K562 (cell line): ENCODE results near the gene ZNF547. TPM values are rescaled to one million over a fixed set of nuclear protein-coding genes. Genes with fewer than 3 reads are reported as not detected.

ENCODE experiments used
- ATAC-seq: fragments of 200-7000 bp; cut with Tn5 transposase; 3 replicates; pipeline ENCODE4 v1.9.1; 2020; ENCODE audit warnings: moderate library complexity
- BruUV-seq: library from RNA; stranded (reverse); fragments of 400-500 nt; replicated peaks from 2 replicates; lab custom pipeline; 2021; lab: Mats Ljungman, UMichigan
- CTCF ChIA-PET: fragments of 300-600 bp; formaldehyde crosslinking; extraction: SDS; loops from one replicate; lab custom pipeline; 2021; ENCODE audit warnings: low intra/inter-chr PET ratio; lab: Yijun Ruan, JAX
- POLR2A ChIA-PET: fragments of 300-600, 350-650 bp; sonication (Branson Sonifier 250); formaldehyde crosslinking; extraction: SDS; loops from one replicate; lab custom pipeline; 2021; ENCODE audit warnings: antibody characterized with exemption, inconsistent platforms; lab: Yijun Ruan, JAX
- DNase-seq, 4 experiments: peaks; one replicate each; pipeline versions ENCODE4 v3.0.0 to v3.0.0-alpha.2; 2011 to 2018; ENCODE audit warnings: low spot score in 3 of 4, mixed read lengths in 3 of 4; ENCODE audit errors: extremely low read depth in 1 of 4
- FAIRE-seq: peaks from 2 replicates; lab custom pipeline; 2011; peaks lifted over from hg19 to GRCh38; lab: Jason Lieb, UNC
- H2AFZ ChIP-seq: 2 replicates; pipeline ENCODE4 v1.6.0; 2011; ENCODE audit warnings: low read depth, low read length, control low read depth, inconsistent platforms
- H3K27ac ChIP-seq: fragments of 200-600 bp; 3 replicates; pipeline ENCODE4 v1.8.0; 2011; ENCODE audit warnings: low read depth, mild to moderate bottlenecking, control low read depth, inconsistent platforms, low read length, moderate library complexity, mixed read lengths; ENCODE audit errors: extremely low read depth
- H3K27me3 ChIP-seq, 2 experiments: fragments of 300-600 bp in 1 of 2; 2 replicates in 1 of 2; 3 replicates in 1 of 2; pipeline versions ENCODE4 v1.6.0 to v1.8.0; 2011; ENCODE audit warnings: inconsistent platforms in 2 of 2, low read length in 2 of 2, mild to moderate bottlenecking in 1 of 2, mixed read lengths in 1 of 2, moderate library complexity in 1 of 2; ENCODE audit not compliant: control insufficient read depth in 2 of 2, insufficient read depth in 2 of 2
- H3K36me3 ChIP-seq: fragments of 300-600 bp; 3 replicates; pipeline ENCODE4 v1.8.0; 2011; ENCODE audit warnings: mild to moderate bottlenecking, low read length, inconsistent platforms; ENCODE audit not compliant: control insufficient read depth, insufficient read depth
- H3K4me1 ChIP-seq, 2 experiments: fragments of 200-600 bp in 1 of 2; replicated peaks in 1 of 2; 2 replicates in 1 of 2; 3 replicates in 1 of 2; pipeline versions ENCODE4 v1.5.1 to v1.8.0; 2011; ENCODE audit warnings: inconsistent platforms in 2 of 2, low read length in 2 of 2, mild to moderate bottlenecking in 1 of 2, mixed read lengths in 1 of 2, moderate library complexity in 1 of 2; ENCODE audit not compliant: control insufficient read depth in 2 of 2, insufficient read depth in 2 of 2
- H3K4me2 ChIP-seq: 2 replicates; pipeline ENCODE4 v1.6.1; 2011; ENCODE audit warnings: low read length, control low read depth, inconsistent platforms, mixed read lengths; ENCODE audit not compliant: insufficient read depth
- H3K4me3 ChIP-seq: fragments of 200-600 bp; sonication (generic), shearing (Covaris generic); 2 replicates; pipeline ENCODE4 v1.5.1; 2016; ENCODE audit warnings: control low read depth, inconsistent platforms
- H3K79me2 ChIP-seq: fragments of 200-600 bp; 3 replicates; pipeline ENCODE4 v1.8.0; 2011; ENCODE audit warnings: low read length, inconsistent platforms; ENCODE audit not compliant: control insufficient read depth, insufficient read depth
- H3K9ac ChIP-seq, 2 experiments: 2 replicates each; pipeline versions ENCODE4 v1.6.0 to v1.6.1; 2011; ENCODE audit warnings: low read depth in 2 of 2, low read length in 2 of 2, control low read depth in 1 of 2, inconsistent platforms in 1 of 2, mild to moderate bottlenecking in 1 of 2, mixed read lengths in 1 of 2; ENCODE audit not compliant: insufficient read depth in 1 of 2
- H3K9me1 ChIP-seq: one replicate; pipeline ENCODE4 v1.6.0; 2011; ENCODE audit warnings: inconsistent platforms, mild to moderate bottlenecking, low read length, moderate library complexity; ENCODE audit not compliant: control insufficient read depth, insufficient read depth
- H3K9me3 ChIP-seq: replicated peaks from 2 replicates; pipeline ENCODE4 v1.5.1; 2011; ENCODE audit warnings: low read depth, low read length, inconsistent platforms; ENCODE audit not compliant: control insufficient read depth, insufficient read depth
- H4K20me1 ChIP-seq: replicated peaks from 2 replicates; pipeline ENCODE4 v1.6.1; 2011; ENCODE audit warnings: low read length, inconsistent platforms, mixed read lengths; ENCODE audit not compliant: control insufficient read depth, insufficient read depth
- ILK ChIP-seq: fragments of 450-650 bp; IDR thresholded peaks from 2 replicates; pipeline ENCODE4 v1.6.1; 2016; ENCODE audit warnings: missing genetic modification characterization, low read depth, mild to moderate bottlenecking, missing compliant biosample characterization, moderate library complexity, borderline replicate concordance
- MAZ ChIP-seq, 2 experiments: fragments of 450-650 bp in 1 of 2; sonication (generic) in 1 of 2; formaldehyde crosslinking; IDR thresholded peaks in 1 of 2; conservative IDR thresholded peaks in 1 of 2; 2 replicates each; pipeline versions ENCODE4 v1.4.0 to v1.5.0; 2020; ENCODE audit warnings: mild to moderate bottlenecking in 1 of 2, missing genetic modification reagents in 1 of 2
- SRSF9 ChIP-seq: fragments of 200-400 bp; formaldehyde crosslinking; IDR thresholded peaks from 2 replicates; pipeline ENCODE4 v1.6.1; 2017; ENCODE audit warnings: low read depth, low read length, borderline replicate concordance
- TAF9B ChIP-seq: fragments of 450-650 bp; IDR thresholded peaks from 2 replicates; pipeline ENCODE4 v1.6.1; 2018; ENCODE audit warnings: mild to moderate bottlenecking; ENCODE audit not compliant: partially characterized antibody
- TBP ChIP-seq: optimal IDR thresholded peaks from 2 replicates; pipeline ENCODE3; 2011; ENCODE audit warnings: low read depth, low read length, improper control_type of control experiment
- TCFL5 ChIP-seq: fragments of 250-450 bp; sonication (Bioruptor Pico); conservative IDR thresholded peaks from 2 replicates; pipeline ENCODE4 v1.6.1; 2021; ENCODE audit warnings: mild to moderate bottlenecking, moderate library complexity, matching md5 sums
- ZBTB11 ChIP-seq, 3 experiments: fragments of 200-800 bp in 1 of 3; fragments of 250-450 bp in 1 of 3; fragments of 450-650 bp in 1 of 3; sonication (Bioruptor Pico) in 1 of 3; sonication (Bioruptor generic) in 1 of 3; formaldehyde crosslinking in 1 of 3; IDR thresholded peaks; 2 replicates each; pipeline versions ENCODE4 v1.6.1 to v1.8.0; 2016 to 2022; ENCODE audit warnings: mild to moderate bottlenecking in 2 of 3, missing genetic modification characterization in 2 of 3, missing compliant biosample characterization in 1 of 3, moderate library complexity in 1 of 3
- ZFP36 ChIP-seq: fragments of 150-350 bp; IDR thresholded peaks from 2 replicates; pipeline ENCODE4 v1.6.1; 2018; ENCODE audit warnings: low read length, low read depth; ENCODE audit not compliant: partially characterized antibody
- ZFP91 ChIP-seq: sonication (generic); formaldehyde crosslinking; IDR thresholded peaks from 2 replicates; pipeline ENCODE4 v1.8.0; 2022; ENCODE audit warnings: mild to moderate bottlenecking, missing genetic modification reagents
- ZFPM2 ChIP-seq: fragments of 250-450 bp; sonication (Bioruptor Pico); IDR thresholded peaks from 2 replicates; pipeline ENCODE4 v1.5.1; 2022; ENCODE audit warnings: mild to moderate bottlenecking
- WGBS: fragments of 100-300 bp; shearing (Covaris generic); methylation state at CpG from one replicate; pipeline ENCODE4 v1.1.6; 2016; ENCODE audit warnings: low coverage, mixed read lengths; ENCODE audit not compliant: insufficient coverage; ENCODE audit errors: missing lambda C conversion rate; 5-methylcytosine and 5-hydroxymethylcytosine counted together
- in situ Hi-C: fragments of 300-500 bp; cut with MboI; formaldehyde crosslinking; loops from 4 replicates; pipeline ENCODE4 v1.15.0; 2018; ENCODE audit warnings: inconsistent platforms, mixed read lengths
- intact Hi-C: fragments of 100-400 bp; cut with micrococcal nuclease; formaldehyde crosslinking; loops from 2 replicates; pipeline ENCODE4 v1.14.2; 2022
- polyA plus RNA-seq, 8 experiments: library from polyadenylated mRNA; depleted of rRNA in 4 of 8; stranded (reverse) in 5 of 8; unstranded in 3 of 8; fragments of >200 nt; fragmentation: Nextera tagmentation in 2 of 8; fragmentation: Illumina TruSeq in 1 of 8; extraction: Ambion mirVana in 2 of 8; extraction: Trizol in 1 of 8; gene quantifications; 2 replicates each; pipeline versions ENCODE4 v1.2.1 to v1.2.3, GENCODE V29; 2011 to 2014; ENCODE audit warnings: inconsistent platforms in 1 of 8, missing spikeins in 1 of 8
- total RNA-seq, 7 experiments: library from RNA; depleted of rRNA in 6 of 7; stranded (reverse); fragments of >200 nt in 6 of 7; fragmentation: Illumina TruSeq in 2 of 7; extraction: Trizol in 2 of 7; gene quantifications; 2 replicates each; pipeline versions ENCODE4 v1.2.1 to v1.2.3, GENCODE V29; 2011 to 2021; ENCODE audit warnings: low replicate concordance in 1 of 7
- TF ChIP-seq, protein P1 (sequence below): sonication (generic); formaldehyde crosslinking; IDR thresholded peaks from 2 replicates; pipeline ENCODE4 v1.8.1; 2022; ENCODE audit warnings: missing genetic modification reagents
- TF ChIP-seq, protein P2 (sequence below): fragments of 200-800 bp; sonication (Bioruptor generic); IDR thresholded peaks from 2 replicates; pipeline ENCODE4 v1.6.1; 2017; ENCODE audit warnings: missing genetic modification characterization, missing compliant biosample characterization

The ZNF547 gene
- total and polyA plus RNA-seq, 9 of the 15 experiments (the other 6 are each of a cell fraction or from before 2014, with no cell fraction given): 0.03 to 0.96 (median 0.30) TPM

DNA sequence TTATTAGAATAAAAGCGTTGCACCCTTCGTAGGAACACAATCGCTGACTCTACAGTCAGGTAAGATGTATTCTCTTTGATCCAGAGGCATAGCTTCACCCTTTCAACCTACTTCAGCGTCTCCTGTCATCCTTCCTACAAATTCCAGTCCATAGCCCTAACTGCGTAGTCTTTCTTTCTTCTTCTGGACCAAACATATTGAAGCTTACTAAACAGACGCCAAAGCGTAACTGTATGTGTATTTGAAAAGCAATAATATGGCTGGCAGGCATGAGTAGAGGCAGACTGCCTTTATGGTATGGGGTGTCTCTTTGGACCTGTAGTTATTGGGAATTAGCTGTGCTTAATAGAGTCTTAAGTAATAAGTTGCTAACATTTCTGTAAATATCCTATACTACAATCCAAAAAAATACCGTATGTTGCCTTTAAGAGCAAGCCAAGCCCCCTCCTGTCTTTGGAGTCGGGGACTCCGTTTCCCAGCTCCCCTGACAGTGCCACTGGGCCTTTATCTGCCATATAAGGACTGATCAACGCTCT lies 25.9 kb downstream of the ZNF547 start:
- Histone ChIP-seq H3K27me3 (no peaks in the 10 kb centered on the region), H2AFZ (peak overlapping the region; percentile 99), H4K20me1 (no peaks in the 10 kb centered on the region), H3K36me3 (no peaks in the 10 kb centered on the region), H3K9ac (peak overlapping the region in 1 of 2 experiments; percentile 75; a peak in 2 of 4 replicates), H3K79me2 (peaks cover 24% of the 10 kb centered on the region), H3K9me3 (peaks cover 6% of the 10 kb centered on the region), H3K4me2 (peak overlapping the region; percentile 93), H3K27ac (peak overlapping the region; percentile 83), H3K4me1 (peaks cover 4 to 6% of the 10 kb centered on the region in 2 experiments; a peak in 4 of 5 replicates), H3K9me1 (no peaks in the 10 kb centered on the region), H3K4me3 (peak overlapping the region; percentile 61)
- ChIA-PET POLR2A (interaction anchor here (0.6 to 1.3 kb wide), 10 partner anchors 8 to 1180 kb away, joined by 3 to 4 read pairs (median 3); partner anchors contain the start of genes TRAPPC2B, ZNF17 and ZNF547), CTCF (no interaction called here)
- ATAC-seq: no peak
- no peak for DNase-seq
- no TSS peak for BruUV-seq
- no peak for FAIRE-seq
- intact Hi-C loops (no loop called here), in situ Hi-C loops (no loop called here)
- 30% methylated on average over 11 of the region's 11 CpGs for WGBS
- TF ChIP-seq ILK (tag): no peak
- TF ChIP-seq TAF9B: peak; percentile 21
- TF ChIP-seq ZBTB11 (CRISPR knock-in tag; IDR thresholded peaks at IDR 0.05): peak in 1 of 3 experiments; percentile 73; a peak in 1 of 6 replicates
- TF ChIP-seq ZFPM2 (CRISPR knock-in tag): no peak
- TF ChIP-seq, protein P1, sequence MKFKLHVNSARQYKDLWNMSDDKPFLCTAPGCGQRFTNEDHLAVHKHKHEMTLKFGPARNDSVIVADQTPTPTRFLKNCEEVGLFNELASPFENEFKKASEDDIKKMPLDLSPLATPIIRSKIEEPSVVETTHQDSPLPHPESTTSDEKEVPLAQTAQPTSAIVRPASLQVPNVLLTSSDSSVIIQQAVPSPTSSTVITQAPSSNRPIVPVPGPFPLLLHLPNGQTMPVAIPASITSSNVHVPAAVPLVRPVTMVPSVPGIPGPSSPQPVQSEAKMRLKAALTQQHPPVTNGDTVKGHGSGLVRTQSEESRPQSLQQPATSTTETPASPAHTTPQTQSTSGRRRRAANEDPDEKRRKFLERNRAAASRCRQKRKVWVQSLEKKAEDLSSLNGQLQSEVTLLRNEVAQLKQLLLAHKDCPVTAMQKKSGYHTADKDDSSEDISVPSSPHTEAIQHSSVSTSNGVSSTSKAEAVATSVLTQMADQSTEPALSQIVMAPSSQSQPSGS (CRISPR knock-in tag): no peak
- TF ChIP-seq TBP: peak; percentile 14
- TF ChIP-seq, protein P2, sequence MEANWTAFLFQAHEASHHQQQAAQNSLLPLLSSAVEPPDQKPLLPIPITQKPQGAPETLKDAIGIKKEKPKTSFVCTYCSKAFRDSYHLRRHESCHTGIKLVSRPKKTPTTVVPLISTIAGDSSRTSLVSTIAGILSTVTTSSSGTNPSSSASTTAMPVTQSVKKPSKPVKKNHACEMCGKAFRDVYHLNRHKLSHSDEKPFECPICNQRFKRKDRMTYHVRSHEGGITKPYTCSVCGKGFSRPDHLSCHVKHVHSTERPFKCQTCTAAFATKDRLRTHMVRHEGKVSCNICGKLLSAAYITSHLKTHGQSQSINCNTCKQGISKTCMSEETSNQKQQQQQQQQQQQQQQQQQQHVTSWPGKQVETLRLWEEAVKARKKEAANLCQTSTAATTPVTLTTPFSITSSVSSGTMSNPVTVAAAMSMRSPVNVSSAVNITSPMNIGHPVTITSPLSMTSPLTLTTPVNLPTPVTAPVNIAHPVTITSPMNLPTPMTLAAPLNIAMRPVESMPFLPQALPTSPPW (CRISPR knock-in tag): peak; percentile 58; the same call in 1 of the 2 replicates
- TF ChIP-seq ZFP91 (CRISPR knock-in tag): peak; percentile 87
- no peak for TF ChIP-seq TCFL5 (CRISPR knock-in tag)
- peak in 1 of 2 experiments; percentile 68; a peak in 2 of 4 replicates for TF ChIP-seq MAZ (CRISPR knock-in tag; conservative IDR thresholded peaks at IDR 0.05 in 1 of 2, IDR thresholded peaks at IDR 0.05 in 1 of 2)
- TF ChIP-seq SRSF9: no peak
- TF ChIP-seq ZFP36: peak; percentile 24
